NB4 (cell line): ENCODE measurements around the gene OR4D2.
"Not testable (repeated sequence)": the region's sequence is repeated elsewhere in the genome, so short reads cannot be mapped to it uniquely, and the experiment has no call there.

Experiments
- DNase-seq: peaks from one replicate; pipeline ENCODE4 v3.0.0; 2010; ENCODE audit warnings: low read depth
- H3K4me3 ChIP-seq: one replicate; pipeline ENCODE4 v1.5.1; 2011; ENCODE audit warnings: mild to moderate bottlenecking, low read depth, low read length, moderate library complexity
- CTCF ChIP-seq: IDR thresholded peaks from one replicate; pipeline ENCODE4 v1.5.1; 2012; ENCODE audit warnings: low read depth, low read length
- MAX ChIP-seq: IDR thresholded peaks from 2 replicates; pipeline ENCODE4 v1.6.1; 2011; ENCODE audit warnings: low read depth, low read length
- MYC ChIP-seq: IDR thresholded peaks from 2 replicates; pipeline ENCODE4 v1.6.1; 2011; ENCODE audit warnings: low read depth, low read length
- POLR2A ChIP-seq: IDR thresholded peaks from 2 replicates; pipeline ENCODE4 v1.6.1; 2011; ENCODE audit warnings: mild to moderate bottlenecking; ENCODE audit not compliant: insufficient read length; ENCODE audit errors: extremely low read depth

The OR4D2 gene

GRCh38 chr17:58136669-58137279, 30.0 kb upstream of the OR4D2 start:
- no peak overlapping the region for H3K4me3 ChIP-seq
- TF ChIP-seq CTCF (no peak), POLR2A (no peak), MYC (no peak)

GRCh38 chr17:58141505-58141904, 25.3 kb upstream of the OR4D2 start:
- TF ChIP-seq POLR2A (no peak), MAX (no peak), MYC (no peak)
- H3K4me3 ChIP-seq: no peak overlapping the region
- no peak for DNase-seq

More at GRCh38 chr17:58136669-58137279, 30.0 kb upstream of the OR4D2 start:
- no peak for DNase-seq

- H3K4me3 ChIP-seq, DNase-seq: not testable (repeated sequence)
Measured at GRCh38 chr17:58143335-58143734, 23.4 kb upstream of the OR4D2 start.

- no peak overlapping the region for H3K4me3 ChIP-seq
- no peak for DNase-seq
- TF ChIP-seq CTCF: no peak
- no peak for TF ChIP-seq POLR2A
- no peak for TF ChIP-seq MAX
- TF ChIP-seq MYC: no peak
Measured at GRCh38 chr17:58144801-58145200, 22.0 kb upstream of the OR4D2 start.

- no peak within 1 kb of the TSS for H3K4me3 ChIP-seq
- no peak for DNase-seq
- TF ChIP-seq MYC: no peak
- no peak for TF ChIP-seq POLR2A
- TF ChIP-seq MAX: no peak
- no peak for TF ChIP-seq CTCF
Measured at GRCh38 chr17:58147930-58148434, 18.8 kb upstream of the OR4D2 start, which contains the start of gene OR4D1. OR4D1 (plus strand) TSS chr17:58148384; CDS start chr17:58155154, 6,770 bp downstream.

GRCh38 chr17:58148609-58149008, 18.2 kb upstream of the OR4D2 start:
- no peak overlapping the region for H3K4me3 ChIP-seq
- TF ChIP-seq MYC: no peak
- no peak for TF ChIP-seq CTCF
- TF ChIP-seq MAX: no peak
- TF ChIP-seq POLR2A: no peak
- no peak for DNase-seq

GRCh38 chr17:58150394-58150793, 16.4 kb upstream of the OR4D2 start:
- DNase-seq: no peak
- H3K4me3 ChIP-seq: no peak overlapping the region
- TF ChIP-seq MYC (no peak), CTCF (no peak), POLR2A (no peak), MAX (no peak)
